ENCODE measurements around the gene TMEM220. TPM values are rescaled to one million over a fixed set of nuclear protein-coding genes. Genes with fewer than 3 reads are reported as not detected.

TMEM220 gene
- total and polyA plus RNA-seq, 12 donors: 10.3 to 33.2 (median 21.1) TPM

DNA sequence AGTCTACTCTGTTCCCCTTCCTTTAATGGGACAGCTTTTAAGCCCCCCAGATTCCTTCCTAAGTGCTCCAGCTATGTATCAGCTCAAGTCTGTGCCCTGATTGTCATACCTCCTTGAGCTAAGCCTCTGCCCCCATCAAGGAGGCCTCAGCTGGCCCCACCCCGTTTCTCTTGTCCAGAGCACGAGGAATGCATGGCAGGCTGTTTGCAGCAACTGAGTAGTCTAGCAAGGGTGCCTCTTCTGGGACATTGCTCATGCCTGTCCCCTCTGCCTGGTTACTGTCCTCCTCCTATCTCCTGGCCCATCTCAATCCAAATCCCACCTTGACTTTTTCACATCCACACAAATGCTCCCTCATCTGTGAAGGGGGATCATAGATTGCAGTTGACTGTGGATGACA lies 27.8 kb upstream of the TMEM220 start:
- Histone ChIP-seq H3K27ac (no peak overlapping the region), H3K36me3 (replicated peaks in 1 of 2) (no peaks in the 10 kb centered on the region), H3K4me1 (replicated peaks in 1 of 2) (no peaks in the 10 kb centered on the region), H3K27me3 (no peaks in the 10 kb centered on the region), H3K4me3 (no peak overlapping the region), H3K9me3 (replicated peaks in 1 of 3) (no peaks in the 10 kb centered on the region)
- TF ChIP-seq POLR2A (IDR thresholded peaks at IDR 0.05): no peak
- TF ChIP-seq, protein P1, sequence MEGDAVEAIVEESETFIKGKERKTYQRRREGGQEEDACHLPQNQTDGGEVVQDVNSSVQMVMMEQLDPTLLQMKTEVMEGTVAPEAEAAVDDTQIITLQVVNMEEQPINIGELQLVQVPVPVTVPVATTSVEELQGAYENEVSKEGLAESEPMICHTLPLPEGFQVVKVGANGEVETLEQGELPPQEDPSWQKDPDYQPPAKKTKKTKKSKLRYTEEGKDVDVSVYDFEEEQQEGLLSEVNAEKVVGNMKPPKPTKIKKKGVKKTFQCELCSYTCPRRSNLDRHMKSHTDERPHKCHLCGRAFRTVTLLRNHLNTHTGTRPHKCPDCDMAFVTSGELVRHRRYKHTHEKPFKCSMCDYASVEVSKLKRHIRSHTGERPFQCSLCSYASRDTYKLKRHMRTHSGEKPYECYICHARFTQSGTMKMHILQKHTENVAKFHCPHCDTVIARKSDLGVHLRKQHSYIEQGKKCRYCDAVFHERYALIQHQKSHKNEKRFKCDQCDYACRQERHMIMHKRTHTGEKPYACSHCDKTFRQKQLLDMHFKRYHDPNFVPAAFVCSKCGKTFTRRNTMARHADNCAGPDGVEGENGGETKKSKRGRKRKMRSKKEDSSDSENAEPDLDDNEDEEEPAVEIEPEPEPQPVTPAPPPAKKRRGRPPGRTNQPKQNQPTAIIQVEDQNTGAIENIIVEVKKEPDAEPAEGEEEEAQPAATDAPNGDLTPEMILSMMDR (IDR thresholded peaks at IDR 0.05): no peak
- intact Hi-C loops (cut with DNase I): no loop called here
- no peak for DNase-seq
- WGBS, 4 donors: 76 to 95% (median 90%) methylated on average over 2 of the region's 2 CpGs

DNA sequence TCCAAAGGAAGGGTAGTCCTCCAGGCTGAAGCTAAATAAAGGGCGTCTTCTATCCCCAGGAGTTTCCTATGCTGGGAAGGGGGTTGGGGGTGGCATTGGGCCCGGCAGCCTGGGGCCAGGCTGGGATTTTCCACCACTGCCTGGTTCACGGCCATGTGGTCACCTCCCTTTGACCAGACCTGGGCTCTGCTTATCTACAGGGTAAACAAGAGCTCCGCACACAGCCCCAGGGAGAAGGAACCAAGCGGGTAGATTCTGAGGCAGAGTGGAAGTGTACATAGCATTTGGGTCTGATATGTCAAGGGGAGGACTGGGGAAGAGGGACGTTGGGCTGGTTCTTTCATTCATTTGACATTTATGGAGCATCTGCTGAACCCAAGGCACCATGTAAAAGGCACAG lies 27.2 kb upstream of the TMEM220 start:
- intact Hi-C loops (cut with DNase I): no loop called here
- Histone ChIP-seq H3K27me3 (no peaks in the 10 kb centered on the region), H3K4me1 (replicated peaks in 1 of 2) (no peaks in the 10 kb centered on the region), H3K27ac (no peak overlapping the region), H3K4me3 (no peak overlapping the region), H3K9me3 (replicated peaks in 1 of 3) (no peaks in the 10 kb centered on the region), H3K36me3 (replicated peaks in 1 of 2) (no peaks in the 10 kb centered on the region)
- DNase-seq: no peak
- 91 to 94% (median 91%) methylated on average over 6 of the region's 6 CpGs for WGBS, 4 donors
- no peak for TF ChIP-seq POLR2A (IDR thresholded peaks at IDR 0.05)
- TF ChIP-seq, protein P1 (IDR thresholded peaks at IDR 0.05): no peak

DNA sequence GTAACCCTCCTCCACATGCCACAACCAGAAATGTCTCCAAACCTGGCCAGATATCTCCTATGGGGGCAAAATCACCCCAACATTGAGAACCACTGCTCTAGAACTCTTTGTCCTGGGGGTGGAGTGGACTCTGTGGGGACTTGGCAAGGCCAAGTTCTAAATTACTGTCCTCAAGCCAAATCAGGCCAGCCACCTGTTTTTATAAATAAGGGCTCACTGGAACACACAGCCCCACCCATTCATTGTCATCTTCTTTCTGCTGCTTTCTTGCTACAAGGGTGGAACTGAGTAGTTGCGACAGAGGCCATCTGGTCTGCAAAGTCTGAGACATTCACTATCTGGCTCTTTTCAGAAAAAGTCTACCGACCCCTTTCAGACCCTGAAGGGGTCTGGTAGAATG lies 26.8 kb upstream of the TMEM220 start:
- Histone ChIP-seq H3K27ac (no peak overlapping the region), H3K4me3 (no peak overlapping the region), H3K4me1 (replicated peaks in 1 of 2) (no peaks in the 10 kb centered on the region), H3K9me3 (replicated peaks in 1 of 3) (no peaks in the 10 kb centered on the region), H3K27me3 (no peaks in the 10 kb centered on the region), H3K36me3 (replicated peaks in 1 of 2) (no peaks in the 10 kb centered on the region)
- intact Hi-C loops (cut with DNase I): no loop called here
- 91 to 96% (median 94%) methylated on average over 2 of the region's 2 CpGs for WGBS, 4 donors
- no peak for DNase-seq
- TF ChIP-seq POLR2A (IDR thresholded peaks at IDR 0.05): no peak
- TF ChIP-seq, protein P1 (IDR thresholded peaks at IDR 0.05): no peak

DNA sequence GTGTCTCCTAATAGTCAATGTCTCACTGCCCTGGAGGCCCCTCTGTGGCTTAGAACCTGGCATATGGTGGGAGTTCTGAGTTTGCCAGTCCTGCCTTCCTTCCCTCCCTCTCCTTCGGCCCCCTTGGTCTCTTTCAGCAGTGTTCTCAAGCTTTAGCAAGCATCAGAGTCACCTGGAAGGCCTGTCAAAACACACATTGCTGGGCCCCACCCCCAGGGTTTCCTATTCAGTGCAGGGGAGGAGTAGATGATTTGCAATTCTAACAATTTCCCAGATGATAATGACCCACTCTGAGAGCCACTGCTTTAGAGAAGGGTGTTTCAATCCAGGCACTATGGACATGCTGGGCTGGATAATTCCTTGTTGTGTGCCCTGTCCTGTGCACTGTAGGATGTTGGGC lies 26.4 kb upstream of the TMEM220 start:
- no peak overlapping the region for H3K4me3 ChIP-seq
- H3K27me3 ChIP-seq: no peaks in the 10 kb centered on the region
- no peak overlapping the region for H3K27ac ChIP-seq
- no peak for DNase-seq
- TF ChIP-seq POLR2A (IDR thresholded peaks at IDR 0.05): no peak
- TF ChIP-seq, protein P1 (IDR thresholded peaks at IDR 0.05): no peak
- WGBS, 4 donors: 71 to 91% (median 87%) methylated on average over 1 of the region's 1 CpG
- no peaks in the 10 kb centered on the region for H3K9me3 ChIP-seq (replicated peaks in 1 of 3)
- no peaks in the 10 kb centered on the region for H3K4me1 ChIP-seq (replicated peaks in 1 of 2)
- no peaks in the 10 kb centered on the region for H3K36me3 ChIP-seq (replicated peaks in 1 of 2)
- intact Hi-C loops (cut with DNase I): no loop called here

All from adrenal gland (tissue), 12 donors.